NCI-H146 treated with DMSO at 0.1 percent for 48 hours (cell line): ENCODE data around the gene ZAR1L.

Experiments
- DNase-seq: peaks from one replicate; lab custom pipeline; 2025; ENCODE audit not compliant: unreplicated experiment; lab: John Stamatoyannopoulos, UW

Gene ZAR1L

GRCh38 chr13:32256243-32256642, 58.9 kb downstream of the ZAR1L start:
- DNase-seq = no peak

GRCh38 chr13:32255724-32256109, 59.4 kb downstream of the ZAR1L start:
- no peak for DNase-seq

- no peak for DNase-seq
Observed at GRCh38 chr13:32254916-32255723, 60.0 kb downstream of the ZAR1L start.

- no peak for DNase-seq
Observed at GRCh38 chr13:32254416-32254815, 60.7 kb downstream of the ZAR1L start.

GRCh38 chr13:32253911-32254399, 61.2 kb downstream of the ZAR1L start:
- DNase-seq = no peak
